ENCODE results near the gene BAMBI.

BAMBI gene

GRCh38 chr10:28628184-28628893 is 49.0 kb upstream of the BAMBI start (continued):
- no peak for TF ChIP-seq SCRT2 (tag by site-specific recombination; IDR thresholded peaks at IDR 0.05)
- no peak; the same call in 1 of the 2 replicates for TF ChIP-seq ZBTB21 (tag by site-specific recombination; IDR thresholded peaks at IDR 0.05)
- no peak for TF ChIP-seq ZBTB1 (tag by site-specific recombination; IDR thresholded peaks at IDR 0.05)
- no peak for TF ChIP-seq INSM2 (tag by site-specific recombination; IDR thresholded peaks at IDR 0.05)
- TF ChIP-seq ZNF580 (tag by site-specific recombination; IDR thresholded peaks at IDR 0.05): 0 out of 2 replicates have a peak, but pooled peaks have one; percentile 44
- no peak for TF ChIP-seq ZSCAN23 (tag by site-specific recombination; IDR thresholded peaks at IDR 0.05)
- peak; percentile 25; the same call in 1 of the 2 replicates for TF ChIP-seq ZNF324 (tag by site-specific recombination; IDR thresholded peaks at IDR 0.05)
- 0 out of 2 replicates have a peak, but pooled peaks have one; percentile 49 for TF ChIP-seq IKZF3 (tag by site-specific recombination; IDR thresholded peaks at IDR 0.05)
- TF ChIP-seq ZFP69B (tag by site-specific recombination; IDR thresholded peaks at IDR 0.05): no peak
- no peak for TF ChIP-seq ZBTB20 (tag by site-specific recombination; IDR thresholded peaks at IDR 0.05)
- TF ChIP-seq ZSCAN4 (tag by site-specific recombination; IDR thresholded peaks at IDR 0.05): no peak
- TF ChIP-seq KLF17 (tag by site-specific recombination; IDR thresholded peaks at IDR 0.05): no peak
- TF ChIP-seq ZSCAN5A (tag by site-specific recombination; IDR thresholded peaks at IDR 0.05): no peak
- no peak for TF ChIP-seq MEIS1 (CRISPR knock-in tag; IDR thresholded peaks at IDR 0.05; ENCODE audit: borderline replicate concordance)
- TF ChIP-seq ZNF140 (tag by site-specific recombination; IDR thresholded peaks at IDR 0.05): no peak
- no peak for TF ChIP-seq EGR2 (tag by site-specific recombination; IDR thresholded peaks at IDR 0.05; ENCODE audit: low read depth)
- TF ChIP-seq ZNF501 (tag by site-specific recombination; IDR thresholded peaks at IDR 0.05): peak; percentile 67; the same call in 1 of the 2 replicates
- no peak for TF ChIP-seq OSR2 (tag by site-specific recombination; IDR thresholded peaks at IDR 0.05)
- TF ChIP-seq ZFP37 (tag by site-specific recombination; IDR thresholded peaks at IDR 0.05): peak; percentile 79; the same call in 1 of the 2 replicates
- TF ChIP-seq ZNF391 (tag by site-specific recombination; IDR thresholded peaks at IDR 0.05; ENCODE audit: borderline replicate concordance, low read depth): no peak
- no peak for TF ChIP-seq WT1 (tag by site-specific recombination; IDR thresholded peaks at IDR 0.05)
- no peak for TF ChIP-seq ZNF571 (tag by site-specific recombination; IDR thresholded peaks at IDR 0.05)
- peak; percentile 99 for TF ChIP-seq PRDM10 (tag by site-specific recombination; IDR thresholded peaks at IDR 0.05)
- no peak for TF ChIP-seq ZBTB6 (tag by site-specific recombination; IDR thresholded peaks at IDR 0.05)
- TF ChIP-seq ELK4 (IDR thresholded peaks at IDR 0.05; ENCODE audit: borderline replicate concordance, low read depth, low read length): no peak
- 0 out of 2 replicates have a peak, but pooled peaks have one; percentile 8 for TF ChIP-seq ZNF10 (tag by site-specific recombination; IDR thresholded peaks at IDR 0.05)
- no peak for TF ChIP-seq SETDB1 (IDR thresholded peaks at IDR 0.05; ENCODE audit: insufficient read length, low read length)
